ENCODE results near the gene FLT3.
"Not testable (repeated sequence)": the region's sequence is repeated elsewhere in the genome, so short reads cannot be mapped to it uniquely, and the experiment has no call there.

The FLT3 gene

GRCh38 chr13:28099396-28100149 lies 803 bp downstream of the FLT3 start:
- no peak for FAIRE-seq

- FAIRE-seq: no peak
Observed at GRCh38 chr13:28097503-28097902, 2.9 kb downstream of the FLT3 start.

- FAIRE-seq: no peak
Observed at GRCh38 chr13:28094306-28094705, 6.1 kb downstream of the FLT3 start.

GRCh38 chr13:28093881-28094280 lies 6.5 kb downstream of the FLT3 start:
- FAIRE-seq: no peak

DNA sequence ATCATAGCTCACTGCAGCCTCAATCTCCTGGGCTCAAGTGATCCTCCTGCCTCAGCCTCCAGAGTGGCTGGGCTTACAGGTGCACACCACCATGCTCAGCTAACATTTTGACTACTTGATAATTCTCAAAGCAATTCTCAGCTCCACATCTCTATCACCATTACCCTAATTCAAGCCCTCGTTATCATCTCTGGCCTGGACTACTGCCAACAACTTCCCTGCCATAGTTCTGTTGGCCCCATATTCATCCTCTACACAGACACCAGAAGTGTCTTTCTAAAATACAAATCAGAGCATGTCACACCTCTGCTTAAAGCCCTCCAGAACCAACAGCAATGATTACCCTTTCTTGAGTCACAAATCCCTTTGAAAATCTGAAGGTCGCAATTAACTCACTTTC lies 7.9 kb downstream of the FLT3 start:
- no peak for FAIRE-seq

GRCh38 chr13:28089065-28089464 lies 11.3 kb downstream of the FLT3 start:
- FAIRE-seq: no peak

DNA sequence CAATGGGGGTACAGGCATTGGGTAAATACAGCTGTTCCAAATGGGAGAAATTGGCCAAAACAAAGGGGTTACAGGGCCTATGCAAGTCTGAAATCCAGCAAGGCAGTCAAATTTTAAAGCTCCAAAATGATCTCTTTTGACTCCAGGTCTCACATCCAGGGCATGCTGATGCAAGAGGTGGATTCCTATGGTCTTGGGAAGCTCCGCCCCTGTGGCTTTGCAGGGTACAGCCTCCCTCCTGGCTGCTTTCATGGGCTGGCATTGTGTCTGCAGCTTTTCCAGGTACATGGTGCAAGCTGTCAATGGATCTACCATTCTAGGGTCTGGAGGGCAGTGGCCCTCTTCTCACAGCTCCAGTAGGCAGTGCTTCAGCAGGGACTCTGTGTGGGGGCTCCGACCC lies 22.6 kb downstream of the FLT3 start:
- FAIRE-seq: not testable (repeated sequence)

GRCh38 chr13:28077231-28077630 lies 23.1 kb downstream of the FLT3 start:
- FAIRE-seq: no peak

DNA sequence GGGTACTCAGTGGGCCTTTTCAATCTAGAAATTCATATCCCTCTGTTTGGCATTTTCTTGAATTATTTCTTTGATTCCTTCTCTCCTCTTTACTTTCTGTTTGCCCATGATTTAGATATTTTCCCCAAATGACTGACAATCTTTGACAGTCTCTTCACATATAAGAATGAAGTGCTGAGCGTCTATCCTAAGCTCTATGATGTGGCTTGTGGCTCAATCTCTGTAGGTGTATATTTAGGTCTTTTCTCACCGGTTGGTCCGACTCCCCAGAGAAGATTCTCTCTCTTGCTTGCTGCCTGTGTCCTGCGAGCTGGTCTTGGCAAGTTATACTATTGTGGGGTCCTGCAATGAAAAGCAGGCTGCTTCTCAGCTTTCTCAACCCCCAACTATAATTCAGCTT lies 29.0 kb downstream of the FLT3 start:
- FAIRE-seq: no peak

GRCh38 chr13:28067491-28067890 lies 32.9 kb downstream of the FLT3 start:
- FAIRE-seq: no peak

DNA sequence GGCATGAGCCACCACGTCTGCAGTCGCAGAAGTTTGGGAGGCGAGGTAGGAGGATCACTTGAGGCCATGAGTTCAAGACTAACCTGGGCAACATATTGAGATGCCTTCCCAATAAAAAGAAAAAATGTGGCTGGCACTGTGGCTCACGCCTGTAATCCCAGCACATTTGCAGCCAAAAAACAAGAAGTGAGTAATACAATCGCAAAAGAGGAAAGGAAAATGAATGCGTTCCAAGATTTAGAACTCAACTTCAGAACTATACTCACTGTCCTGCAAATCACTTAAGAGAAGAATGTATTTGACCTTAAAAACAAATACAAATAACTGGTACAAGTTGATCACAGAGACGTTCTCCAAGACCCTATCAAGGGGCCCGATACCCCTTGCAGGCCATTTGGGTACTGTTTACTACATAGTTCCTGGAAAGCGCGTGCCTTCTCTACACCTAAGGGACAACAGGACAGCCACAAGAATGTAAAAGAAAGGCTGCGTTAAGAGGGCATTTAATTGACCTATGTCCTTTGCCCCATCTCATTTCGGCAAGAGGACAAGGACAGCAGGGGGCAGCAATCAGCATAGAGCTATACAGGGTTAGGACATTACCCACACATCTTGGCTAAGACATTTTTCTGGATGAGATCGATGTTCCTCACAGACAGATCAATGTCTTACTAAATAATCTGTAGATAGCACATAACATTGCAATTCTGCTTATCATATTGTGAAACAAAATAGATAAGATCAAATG lies 41.3 kb downstream of the FLT3 start:
- no peak for FAIRE-seq

DNA sequence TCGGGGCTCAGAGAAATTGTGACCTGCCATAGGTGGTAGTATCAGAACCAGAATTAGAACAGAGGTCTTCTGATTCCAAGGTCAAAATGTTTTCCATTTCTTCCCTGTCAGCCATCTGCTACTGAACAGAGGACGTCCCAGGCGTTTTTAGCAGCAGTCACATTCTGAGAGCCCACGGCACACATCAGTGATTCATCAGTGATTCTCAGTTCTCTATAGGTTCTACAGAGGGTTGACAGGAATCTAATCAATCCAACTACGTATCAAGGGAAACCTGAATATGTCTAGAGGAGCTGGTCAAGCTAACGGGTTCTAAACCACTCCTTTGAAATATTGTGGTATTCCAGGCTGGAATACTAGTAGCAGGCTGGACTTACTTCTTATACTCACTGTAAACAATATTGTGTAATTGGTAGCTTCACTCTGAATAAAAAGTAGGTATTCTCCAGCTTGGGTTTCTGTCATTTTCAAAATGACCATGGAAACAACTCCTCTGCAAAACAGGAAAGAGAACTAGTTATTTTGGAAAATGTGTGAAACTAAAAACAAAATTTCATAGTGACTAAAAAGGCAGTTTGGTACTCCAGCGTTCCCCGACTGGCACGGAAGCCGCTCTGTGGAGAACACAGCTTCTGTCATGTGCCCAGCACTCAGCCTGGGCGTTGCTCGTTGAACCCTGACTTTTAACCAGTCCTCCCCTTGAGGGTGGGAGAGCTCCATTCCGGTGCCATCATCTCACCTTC lies 43.2 kb downstream of the FLT3 start:
- FAIRE-seq: no peak

GRCh38 chr13:28056426-28056825 lies 44.0 kb downstream of the FLT3 start:
- FAIRE-seq: no peak

DNA sequence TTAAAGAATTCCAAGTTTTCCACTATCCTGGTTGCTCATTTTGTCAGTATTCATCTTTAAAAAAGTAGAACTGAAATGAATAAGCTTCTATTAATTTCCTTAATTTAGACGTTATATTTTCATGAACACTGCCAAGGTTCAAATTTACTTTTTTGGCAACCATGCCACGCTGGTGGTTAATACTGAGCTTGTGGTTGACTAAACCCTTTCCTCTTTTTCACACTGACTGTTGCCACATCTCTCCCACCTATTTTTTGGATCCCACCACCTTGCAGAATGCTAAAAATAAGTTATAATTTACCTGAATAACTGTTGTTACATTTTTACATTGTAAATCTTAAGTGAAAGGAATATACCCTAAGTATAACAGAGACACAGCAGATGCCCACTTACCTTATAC lies 45.0 kb downstream of the FLT3 start:
- FAIRE-seq: no peak

GRCh38 chr13:28052945-28053344 lies 47.4 kb downstream of the FLT3 start:
- FAIRE-seq: no peak

DNA sequence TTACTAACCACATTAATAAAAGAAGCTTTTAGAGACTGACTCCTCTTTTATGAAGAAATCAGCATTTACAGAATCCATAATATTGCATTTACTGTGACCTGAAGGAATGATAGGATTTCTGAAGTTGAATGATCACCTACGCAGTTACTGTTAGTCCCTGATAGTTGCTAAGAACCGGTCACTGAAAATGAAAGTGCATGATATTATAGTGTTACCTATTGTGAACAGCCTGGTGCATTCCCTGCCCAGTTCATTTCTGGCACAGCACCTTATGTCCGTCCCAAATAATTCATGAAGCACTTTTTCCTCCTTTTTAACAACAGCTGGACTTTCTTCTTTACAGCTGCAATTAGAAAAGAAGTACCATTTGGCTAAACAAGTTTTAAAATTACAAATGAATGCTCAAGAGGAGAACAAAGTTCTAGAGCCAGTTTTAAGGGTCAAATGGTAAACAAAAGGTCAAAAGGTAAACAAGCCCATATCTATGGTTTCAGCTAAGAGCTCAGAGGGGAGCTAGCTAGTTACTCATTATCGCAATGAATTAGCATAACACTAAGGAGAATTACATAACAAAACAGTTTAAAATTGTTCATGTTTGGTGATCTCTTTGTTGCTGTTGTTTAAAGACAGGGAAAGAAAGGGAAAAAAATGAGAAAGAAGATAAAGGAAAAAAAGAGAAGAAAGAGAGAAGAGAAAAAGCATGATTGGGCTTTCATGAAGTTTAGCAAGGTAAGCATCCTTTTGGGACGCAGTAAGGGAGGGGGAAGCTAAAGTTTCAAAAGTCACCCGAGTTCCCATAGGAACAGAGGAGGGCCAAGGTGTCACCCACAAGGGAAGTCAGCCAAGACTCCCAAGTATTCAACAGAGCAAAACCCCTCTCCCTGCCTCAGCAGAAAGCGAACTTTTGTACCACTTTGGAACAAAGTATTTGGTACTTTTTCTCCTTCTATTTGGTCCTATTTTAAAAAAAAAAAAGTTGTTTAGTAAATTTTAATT lies 50.2 kb downstream of the FLT3 start:
- no peak for FAIRE-seq

GRCh38 chr13:28049215-28049614 lies 51.2 kb downstream of the FLT3 start:
- FAIRE-seq: no peak

- FAIRE-seq: no peak
Observed at GRCh38 chr13:28048768-28049167, 51.6 kb downstream of the FLT3 start.

- no peak for FAIRE-seq
Observed at GRCh38 chr13:28047757-28048388, 52.5 kb downstream of the FLT3 start.

GRCh38 chr13:28046981-28047380 lies 53.4 kb downstream of the FLT3 start:
- no peak for FAIRE-seq

GRCh38 chr13:28045861-28046260 lies 54.5 kb downstream of the FLT3 start:
- FAIRE-seq: no peak

DNA sequence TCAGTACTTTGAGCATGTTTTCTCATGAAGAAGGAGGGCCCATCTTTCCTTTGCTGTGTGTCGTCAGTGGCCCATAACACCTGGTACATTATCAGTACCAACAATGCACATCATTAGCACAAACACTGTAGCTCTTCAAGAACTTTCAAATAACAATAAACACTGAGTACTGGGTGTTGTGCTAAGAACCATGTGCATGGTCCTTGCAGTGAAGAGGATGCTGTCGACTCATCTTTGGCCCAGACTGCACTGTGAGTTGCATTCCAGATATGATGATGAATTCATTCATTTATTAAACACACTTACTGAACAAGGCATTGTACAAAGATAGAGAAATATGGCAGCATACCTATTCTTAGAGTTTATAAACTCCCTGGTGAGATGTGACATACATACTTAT lies 55.8 kb downstream of the FLT3 start:
- no peak for FAIRE-seq

Measured in A204.1 (cell line).